ENCODE data around the gene SBK2. TPM values are rescaled to one million over a fixed set of nuclear protein-coding genes. Genes with fewer than 3 reads are reported as not detected.

SBK2 gene
- total RNA-seq, 6 experiments from 2014 or later = not detected

GRCh38 chr19:55494172-55494761 is 42.7 kb downstream of the SBK2 start:
- H3K36me3 Mint-ChIP-seq (ENCODE audit: low read depth) = peaks cover 15% of the 10 kb centered on the region; the same call in 1 of the 2 replicates
- peak; percentile 59 for DNase-seq
- peak overlapping the region; percentile 92 for H3K4me3 Mint-ChIP-seq
- H3K27ac Mint-ChIP-seq = peak overlapping the region; percentile 92
- H3K27me3 Mint-ChIP-seq (ENCODE audit: insufficient read depth) = peaks cover 3% of the 10 kb centered on the region
- TF ChIP-seq, protein P1, sequence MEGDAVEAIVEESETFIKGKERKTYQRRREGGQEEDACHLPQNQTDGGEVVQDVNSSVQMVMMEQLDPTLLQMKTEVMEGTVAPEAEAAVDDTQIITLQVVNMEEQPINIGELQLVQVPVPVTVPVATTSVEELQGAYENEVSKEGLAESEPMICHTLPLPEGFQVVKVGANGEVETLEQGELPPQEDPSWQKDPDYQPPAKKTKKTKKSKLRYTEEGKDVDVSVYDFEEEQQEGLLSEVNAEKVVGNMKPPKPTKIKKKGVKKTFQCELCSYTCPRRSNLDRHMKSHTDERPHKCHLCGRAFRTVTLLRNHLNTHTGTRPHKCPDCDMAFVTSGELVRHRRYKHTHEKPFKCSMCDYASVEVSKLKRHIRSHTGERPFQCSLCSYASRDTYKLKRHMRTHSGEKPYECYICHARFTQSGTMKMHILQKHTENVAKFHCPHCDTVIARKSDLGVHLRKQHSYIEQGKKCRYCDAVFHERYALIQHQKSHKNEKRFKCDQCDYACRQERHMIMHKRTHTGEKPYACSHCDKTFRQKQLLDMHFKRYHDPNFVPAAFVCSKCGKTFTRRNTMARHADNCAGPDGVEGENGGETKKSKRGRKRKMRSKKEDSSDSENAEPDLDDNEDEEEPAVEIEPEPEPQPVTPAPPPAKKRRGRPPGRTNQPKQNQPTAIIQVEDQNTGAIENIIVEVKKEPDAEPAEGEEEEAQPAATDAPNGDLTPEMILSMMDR (IDR thresholded peaks at IDR 0.05) = no peak
- H3K9me3 Mint-ChIP-seq = no peaks in the 10 kb centered on the region
- peaks cover 59% of the 10 kb centered on the region for H3K4me1 Mint-ChIP-seq (ENCODE audit: low read depth)

DNA sequence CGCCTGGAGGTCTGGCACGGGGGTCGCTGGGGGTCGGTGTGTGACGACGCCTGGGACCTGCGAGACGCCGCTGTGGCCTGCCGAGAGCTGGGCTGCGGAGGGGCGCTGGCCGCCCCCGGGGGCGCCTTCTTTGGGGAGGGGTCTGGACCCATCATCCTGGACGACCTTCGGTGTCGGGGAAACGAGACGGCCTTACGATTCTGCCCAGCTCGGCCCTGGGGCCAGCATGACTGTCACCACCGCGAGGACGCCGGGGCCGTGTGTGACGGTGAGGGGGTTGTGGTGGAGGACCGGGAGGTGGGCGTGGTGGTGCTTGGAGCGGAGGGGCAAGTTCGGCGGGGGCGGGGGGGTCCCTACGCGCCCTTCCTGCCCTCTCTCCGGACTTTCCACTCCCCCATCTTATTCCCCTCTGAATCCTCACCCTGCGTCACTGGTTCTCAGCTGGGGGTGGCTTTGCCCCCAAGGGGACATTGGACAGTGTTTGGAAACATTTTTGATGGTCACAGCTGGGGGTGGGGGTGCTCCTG is 43.2 kb downstream of the SBK2 start:
- H3K27ac Mint-ChIP-seq = peak overlapping the region; percentile 92
- H3K9me3 Mint-ChIP-seq = no peaks in the 10 kb centered on the region
- H3K36me3 Mint-ChIP-seq (ENCODE audit: low read depth) = peaks cover 15% of the 10 kb centered on the region; the same call in 1 of the 2 replicates
- peak overlapping the region; percentile 92 for H3K4me3 Mint-ChIP-seq
- H3K27me3 Mint-ChIP-seq (ENCODE audit: insufficient read depth) = peaks cover 3% of the 10 kb centered on the region
- TF ChIP-seq, protein P1 (IDR thresholded peaks at IDR 0.05) = no peak
- no peak for DNase-seq
- H3K4me1 Mint-ChIP-seq (ENCODE audit: low read depth) = peaks cover 55% of the 10 kb centered on the region

- TF ChIP-seq, protein P1 (IDR thresholded peaks at IDR 0.05) = no peak; the same call in 1 of the 2 replicates
- H3K4me3 Mint-ChIP-seq = peak overlapping the region; percentile 63
- peak overlapping the region; percentile 76 for H3K27ac Mint-ChIP-seq
- H3K4me1 Mint-ChIP-seq (ENCODE audit: low read depth) = peaks cover 59% of the 10 kb centered on the region
- H3K36me3 Mint-ChIP-seq (ENCODE audit: low read depth) = peaks cover 15% of the 10 kb centered on the region; the same call in 1 of the 2 replicates
- peaks cover 6% of the 10 kb centered on the region for H3K27me3 Mint-ChIP-seq (ENCODE audit: insufficient read depth)
- no peaks in the 10 kb centered on the region for H3K9me3 Mint-ChIP-seq
- DNase-seq = peak; percentile 45
Measured at GRCh38 chr19:55493052-55493644, 43.8 kb downstream of the SBK2 start.

GRCh38 chr19:55492362-55492944 is 44.5 kb downstream of the SBK2 start:
- H3K27me3 Mint-ChIP-seq (ENCODE audit: insufficient read depth) = peaks cover 6% of the 10 kb centered on the region
- peaks cover 61% of the 10 kb centered on the region for H3K4me1 Mint-ChIP-seq (ENCODE audit: low read depth)
- H3K9me3 Mint-ChIP-seq = no peaks in the 10 kb centered on the region
- no peak for DNase-seq
- TF ChIP-seq, protein P1 (IDR thresholded peaks at IDR 0.05) = no peak
- H3K4me3 Mint-ChIP-seq = no peak overlapping the region
- peaks cover 15% of the 10 kb centered on the region; the same call in 1 of the 2 replicates for H3K36me3 Mint-ChIP-seq (ENCODE audit: low read depth)
- peak overlapping the region; percentile 76; the same call in 1 of the 2 replicates for H3K27ac Mint-ChIP-seq

GRCh38 chr19:55491546-55492360 is 45.2 kb downstream of the SBK2 start:
- H3K27me3 Mint-ChIP-seq (ENCODE audit: insufficient read depth) = peaks cover 6% of the 10 kb centered on the region
- DNase-seq = no peak
- H3K4me1 Mint-ChIP-seq (ENCODE audit: low read depth) = peaks cover 61% of the 10 kb centered on the region
- TF ChIP-seq, protein P1 (IDR thresholded peaks at IDR 0.05) = no peak
- 0 out of 2 replicates have a peak overlapping the region, but pooled peaks have one; percentile 2 for H3K4me3 Mint-ChIP-seq
- H3K9me3 Mint-ChIP-seq = no peaks in the 10 kb centered on the region
- H3K36me3 Mint-ChIP-seq (ENCODE audit: low read depth) = peaks cover 15% of the 10 kb centered on the region; the same call in 1 of the 2 replicates
- H3K27ac Mint-ChIP-seq = peak overlapping the region; percentile 10; the same call in 1 of the 2 replicates
